ENCODE measurements around the gene DOCK2.

- TF ChIP-seq RBBP5 (IDR thresholded peaks at IDR 0.05; ENCODE audit: borderline replicate concordance, low read depth, low read length) (peak; percentile 83; the same call in 1 of the 2 replicates), POLR2A (IDR thresholded peaks at IDR 0.05; ENCODE audit: control extremely low read depth in 1 of 2, low read depth in 2 of 2, low read length in 2 of 2) (no peak), EZH2 (IDR thresholded peaks at IDR 0.05; ENCODE audit: low read depth, low read length, severe bottlenecking) (no peak), ASH2L (IDR thresholded peaks at IDR 0.05; ENCODE audit: low read length) (peak; percentile 67), YY1 (IDR thresholded peaks at IDR 0.05; ENCODE audit: low read depth, low read length) (no peak), POLR2AphosphoS5 (IDR thresholded peaks at IDR 0.05; ENCODE audit: low read depth, low read length) (no peak), CTCF (IDR thresholded peaks at IDR 0.05; ENCODE audit: control extremely low read depth in 1 of 3, insufficient read depth in 1 of 3, low read depth in 1 of 3, low read length in 3 of 3) (no peak), SIRT6 (IDR thresholded peaks at IDR 0.05; ENCODE audit: low read length) (no peak), FOSL1 (IDR thresholded peaks at IDR 0.05; ENCODE audit: insufficient read depth, low read depth, low read length) (no peak), TCF12 (IDR thresholded peaks at IDR 0.05; ENCODE audit: low read depth, low read length) (no peak), SP4 (IDR thresholded peaks at IDR 0.05; ENCODE audit: low read length) (no peak), GABPA (IDR thresholded peaks at IDR 0.05; ENCODE audit: borderline replicate concordance, insufficient read depth, low read length) (no peak), USF2 (IDR thresholded peaks at IDR 0.05; ENCODE audit: low read length) (no peak), RAD21 (IDR thresholded peaks at IDR 0.05 in 1 of 2, conservative IDR thresholded peaks at IDR 0.05 in 1 of 2; ENCODE audit: low read depth in 2 of 2, low read length in 2 of 2) (no peak)
Observed at GRCh38 chr5:169637085-169637548, at the start of gene DOCK2.
